ENCODE data around the gene AGAP2.
"Not testable (repeated sequence)": the region's sequence is repeated elsewhere in the genome, so short reads cannot be mapped to it uniquely, and the experiment has no call there.

The AGAP2 gene

DNA sequence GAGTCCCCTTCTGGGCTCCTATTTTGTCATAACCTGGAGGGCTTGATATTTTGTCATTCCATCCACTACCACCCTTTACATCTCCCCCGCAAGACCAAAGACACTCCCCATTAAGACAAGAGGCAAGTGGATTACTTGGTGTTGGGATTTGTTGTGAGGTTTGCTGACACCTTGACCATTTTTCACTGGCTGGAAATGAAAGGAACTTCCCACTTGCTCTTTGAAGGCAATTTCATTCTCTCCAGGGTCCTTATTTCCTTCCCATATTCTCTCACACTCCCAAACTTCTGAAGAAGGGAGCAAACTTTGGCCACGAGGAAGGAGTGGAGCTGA lies 14.9 kb downstream of the AGAP2 start:
- H3K9ac ChIP-seq (ENCODE audit: low read length): no peak overlapping the region
- no peaks in the 10 kb centered on the region for H3K9me3 ChIP-seq (ENCODE audit: control insufficient read depth, low read depth, low read length)
- H3K36me3 ChIP-seq (ENCODE audit: control insufficient read depth, low read depth, low read length): peaks cover 6% of the 10 kb centered on the region
- no peak overlapping the region for H3K4me3 ChIP-seq (ENCODE audit: low read length)
- H3K4me1 ChIP-seq (ENCODE audit: control insufficient read depth, low read depth, low read length): no peaks in the 10 kb centered on the region
- no peak overlapping the region for H3K27ac ChIP-seq (ENCODE audit: low read length)
- H3K27me3 ChIP-seq (ENCODE audit: control insufficient read depth, insufficient read depth, low read length): peaks cover 56% of the 10 kb centered on the region

DNA sequence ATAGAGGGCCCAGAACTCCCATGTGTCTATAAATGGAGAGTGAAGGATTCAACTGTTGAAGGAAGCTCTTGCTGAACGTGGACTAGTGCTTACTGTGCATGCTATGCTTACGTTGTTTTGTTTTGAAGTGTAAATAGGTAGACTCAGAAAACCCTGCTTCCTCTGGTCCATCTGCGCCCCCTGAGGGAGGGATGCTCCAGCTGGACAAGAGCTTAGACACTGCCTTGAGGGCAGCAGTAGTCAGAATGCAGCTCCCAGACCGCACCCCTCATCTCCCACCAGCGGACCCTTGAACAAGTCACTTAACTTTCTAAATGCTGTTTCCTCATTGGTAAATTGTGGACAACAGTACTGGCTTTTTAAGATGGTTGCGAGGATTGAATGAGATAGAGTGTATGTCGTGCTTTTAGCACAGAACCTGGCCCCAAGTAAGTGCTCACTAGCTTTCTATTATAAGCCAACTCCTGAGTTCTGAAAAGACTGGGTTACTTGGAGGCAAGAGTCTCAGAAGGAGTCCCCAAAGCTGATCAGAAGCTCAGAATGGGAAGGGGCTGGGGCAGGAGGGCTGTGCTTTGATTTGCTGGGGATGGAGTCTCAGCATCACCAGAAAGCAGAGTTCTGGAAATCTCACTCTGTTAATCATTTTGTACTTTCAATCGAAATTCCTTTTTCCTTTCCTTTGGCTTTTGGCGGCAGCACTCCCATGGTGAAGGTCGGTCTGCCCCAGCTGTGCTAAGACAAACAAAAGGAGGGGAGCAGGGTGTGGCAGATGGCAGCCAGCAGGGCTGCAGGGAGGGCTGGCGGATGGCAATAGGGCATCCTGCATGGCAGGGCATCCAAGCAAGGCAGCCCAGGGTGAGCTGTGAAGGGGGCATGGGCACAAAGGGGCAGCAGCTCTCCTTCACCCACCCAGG lies 15.6 kb downstream of the AGAP2 start:
- H3K36me3 ChIP-seq (ENCODE audit: control insufficient read depth, low read depth, low read length): peaks cover 9% of the 10 kb centered on the region
- no peak overlapping the region for H3K9ac ChIP-seq (ENCODE audit: low read length)
- peaks cover 49% of the 10 kb centered on the region for H3K27me3 ChIP-seq (ENCODE audit: control insufficient read depth, insufficient read depth, low read length)
- no peak overlapping the region for H3K4me3 ChIP-seq (ENCODE audit: low read length)
- H3K27ac ChIP-seq (ENCODE audit: low read length): no peak overlapping the region
- H3K4me1 ChIP-seq (ENCODE audit: control insufficient read depth, low read depth, low read length): no peaks in the 10 kb centered on the region
- no peaks in the 10 kb centered on the region for H3K9me3 ChIP-seq (ENCODE audit: control insufficient read depth, low read depth, low read length)

DNA sequence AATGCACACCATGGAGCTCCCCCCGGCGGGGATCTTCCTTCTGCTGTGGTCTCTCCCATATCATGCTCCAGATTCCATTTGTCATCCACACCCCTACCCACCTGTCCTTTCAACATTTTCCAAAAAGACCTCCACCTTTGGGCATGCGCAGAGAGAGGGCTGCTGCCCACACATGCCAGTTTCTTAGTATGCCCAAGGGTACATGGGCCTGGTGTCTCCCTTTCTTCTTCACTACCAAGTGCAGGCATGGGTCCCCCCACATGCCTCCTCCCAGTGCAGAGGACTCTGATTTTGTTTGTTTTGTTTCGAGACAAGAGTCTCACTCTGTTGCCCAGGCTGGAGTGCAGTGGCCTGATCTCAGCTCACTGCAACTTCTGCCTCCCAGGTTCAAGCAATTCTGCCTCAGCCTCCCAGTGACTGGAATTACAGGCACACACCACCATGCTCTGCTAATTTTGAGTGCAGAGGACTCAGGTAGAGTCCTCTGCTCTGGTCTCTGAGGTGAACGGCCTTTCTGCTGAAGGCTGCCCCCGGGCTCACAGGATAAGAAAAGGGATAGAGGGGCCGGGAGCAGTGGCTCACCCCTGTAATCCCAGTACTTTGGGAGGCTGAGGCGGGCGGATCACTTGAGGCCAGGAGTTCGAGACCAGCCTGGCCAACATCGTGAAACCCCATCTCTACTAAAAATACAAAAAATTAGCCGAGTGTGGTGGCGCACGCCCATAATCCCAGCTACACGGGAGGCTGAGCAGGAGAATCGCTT lies 16.5 kb downstream of the AGAP2 start:
- H3K4me1 ChIP-seq (ENCODE audit: control insufficient read depth, low read depth, low read length); H3K9ac ChIP-seq (ENCODE audit: low read length); H3K4me3 ChIP-seq (ENCODE audit: low read length); H3K27ac ChIP-seq (ENCODE audit: low read length); H3K9me3 ChIP-seq (ENCODE audit: control insufficient read depth, low read depth, low read length): not testable (repeated sequence)
- H3K36me3 ChIP-seq (ENCODE audit: control insufficient read depth, low read depth, low read length): peaks cover 11% of the 10 kb centered on the region
- H3K27me3 ChIP-seq (ENCODE audit: control insufficient read depth, insufficient read depth, low read length): peaks cover 40% of the 10 kb centered on the region

DNA sequence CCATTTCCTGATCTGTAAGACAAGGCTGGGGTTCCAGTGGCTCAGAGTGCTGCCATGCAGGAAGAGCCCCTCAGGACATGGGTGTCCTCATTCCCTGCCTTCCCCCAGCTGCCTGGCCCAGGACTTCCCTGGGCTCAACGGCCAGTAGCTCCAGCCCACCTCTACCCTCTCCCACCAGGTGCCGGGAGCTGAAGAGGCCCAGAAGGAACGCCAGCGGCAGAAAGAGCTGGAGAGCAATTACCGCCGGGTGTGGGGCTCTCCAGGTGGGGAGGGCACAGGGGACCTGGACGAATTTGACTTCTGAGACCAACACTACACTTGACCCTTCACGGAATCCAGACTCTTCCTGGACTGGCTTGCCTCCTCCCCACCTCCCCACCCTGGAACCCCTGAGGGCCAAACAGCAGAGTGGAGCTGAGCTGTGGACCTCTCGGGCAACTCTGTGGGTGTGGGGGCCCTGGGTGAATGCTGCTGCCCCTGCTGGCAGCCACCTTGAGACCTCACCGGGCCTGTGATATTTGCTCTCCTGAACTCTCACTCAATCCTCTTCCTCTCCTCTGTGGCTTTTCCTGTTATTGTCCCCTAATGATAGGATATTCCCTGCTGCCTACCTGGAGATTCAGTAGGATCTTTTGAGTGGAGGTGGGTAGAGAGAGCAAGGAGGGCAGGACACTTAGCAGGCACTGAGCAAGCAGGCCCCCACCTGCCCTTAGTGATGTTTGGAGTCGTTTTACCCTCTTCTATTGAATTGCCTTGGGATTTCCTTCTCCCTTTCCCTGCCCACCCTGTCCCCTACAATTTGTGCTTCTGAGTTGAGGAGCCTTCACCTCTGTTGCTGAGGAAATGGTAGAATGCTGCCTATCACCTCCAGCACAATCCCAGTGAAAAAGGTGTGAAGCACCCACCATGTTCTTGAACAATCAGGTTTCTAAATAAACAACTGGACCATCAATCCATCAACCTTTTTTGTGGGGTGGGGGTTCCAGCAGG lies 17.6 kb downstream of the AGAP2 start:
- Histone ChIP-seq H3K27me3 (ENCODE audit: control insufficient read depth, insufficient read depth, low read length) (peaks cover 29% of the 10 kb centered on the region), H3K27ac (ENCODE audit: low read length) (no peak overlapping the region), H3K36me3 (ENCODE audit: control insufficient read depth, low read depth, low read length) (peaks cover 11% of the 10 kb centered on the region), H3K9ac (ENCODE audit: low read length) (no peak overlapping the region), H3K9me3 (ENCODE audit: control insufficient read depth, low read depth, low read length) (no peaks in the 10 kb centered on the region), H3K4me1 (ENCODE audit: control insufficient read depth, low read depth, low read length) (no peaks in the 10 kb centered on the region), H3K4me3 (ENCODE audit: low read length) (no peak overlapping the region)

DNA sequence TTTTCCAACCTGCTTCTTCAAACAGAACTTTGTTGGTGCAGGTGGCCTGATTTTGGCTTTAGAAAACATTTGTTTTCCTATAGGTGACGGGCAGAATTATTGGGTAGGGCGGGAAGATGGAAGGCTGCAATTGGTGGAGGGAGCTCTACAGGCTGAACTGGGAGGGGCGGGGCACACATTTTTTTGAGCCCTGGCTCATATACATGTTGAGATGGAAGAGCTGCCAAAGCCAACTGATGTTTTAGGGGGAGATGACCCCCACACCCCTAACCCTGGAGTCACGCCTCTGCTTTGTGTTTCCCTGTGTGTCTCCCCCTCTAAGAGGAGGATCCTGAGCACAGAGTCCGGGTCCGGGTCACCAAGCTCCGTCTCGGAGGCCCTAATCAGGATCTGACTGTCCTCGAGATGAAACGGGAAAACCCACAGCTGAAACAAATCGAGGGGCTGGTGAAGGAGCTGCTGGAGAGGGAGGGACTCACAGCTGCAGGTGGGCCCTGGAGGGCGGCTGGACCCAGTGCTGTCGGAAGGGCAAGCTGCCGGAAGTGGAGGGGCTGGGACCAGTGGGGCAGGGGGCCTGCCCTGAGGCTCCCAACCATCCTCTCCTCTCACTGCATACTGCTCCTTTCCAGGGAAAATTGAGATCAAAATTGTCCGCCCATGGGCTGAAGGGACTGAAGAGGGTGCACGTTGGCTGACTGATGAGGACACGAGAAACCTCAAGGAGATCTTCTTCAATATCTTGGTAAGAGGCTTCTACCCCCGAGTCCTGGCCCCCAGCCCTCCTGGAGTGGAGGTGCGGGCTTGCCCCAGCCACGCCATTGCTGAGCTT lies 18.6 kb downstream of the AGAP2 start:
- Histone ChIP-seq H3K9me3 (ENCODE audit: control insufficient read depth, low read depth, low read length) (no peaks in the 10 kb centered on the region), H3K4me1 (ENCODE audit: control insufficient read depth, low read depth, low read length) (no peaks in the 10 kb centered on the region), H3K36me3 (ENCODE audit: control insufficient read depth, low read depth, low read length) (peaks cover 11% of the 10 kb centered on the region), H3K27me3 (ENCODE audit: control insufficient read depth, insufficient read depth, low read length) (peaks cover 21% of the 10 kb centered on the region), H3K4me3 (ENCODE audit: low read length) (no peak overlapping the region), H3K27ac (ENCODE audit: low read length) (no peak overlapping the region), H3K9ac (ENCODE audit: low read length) (no peak overlapping the region)

DNA sequence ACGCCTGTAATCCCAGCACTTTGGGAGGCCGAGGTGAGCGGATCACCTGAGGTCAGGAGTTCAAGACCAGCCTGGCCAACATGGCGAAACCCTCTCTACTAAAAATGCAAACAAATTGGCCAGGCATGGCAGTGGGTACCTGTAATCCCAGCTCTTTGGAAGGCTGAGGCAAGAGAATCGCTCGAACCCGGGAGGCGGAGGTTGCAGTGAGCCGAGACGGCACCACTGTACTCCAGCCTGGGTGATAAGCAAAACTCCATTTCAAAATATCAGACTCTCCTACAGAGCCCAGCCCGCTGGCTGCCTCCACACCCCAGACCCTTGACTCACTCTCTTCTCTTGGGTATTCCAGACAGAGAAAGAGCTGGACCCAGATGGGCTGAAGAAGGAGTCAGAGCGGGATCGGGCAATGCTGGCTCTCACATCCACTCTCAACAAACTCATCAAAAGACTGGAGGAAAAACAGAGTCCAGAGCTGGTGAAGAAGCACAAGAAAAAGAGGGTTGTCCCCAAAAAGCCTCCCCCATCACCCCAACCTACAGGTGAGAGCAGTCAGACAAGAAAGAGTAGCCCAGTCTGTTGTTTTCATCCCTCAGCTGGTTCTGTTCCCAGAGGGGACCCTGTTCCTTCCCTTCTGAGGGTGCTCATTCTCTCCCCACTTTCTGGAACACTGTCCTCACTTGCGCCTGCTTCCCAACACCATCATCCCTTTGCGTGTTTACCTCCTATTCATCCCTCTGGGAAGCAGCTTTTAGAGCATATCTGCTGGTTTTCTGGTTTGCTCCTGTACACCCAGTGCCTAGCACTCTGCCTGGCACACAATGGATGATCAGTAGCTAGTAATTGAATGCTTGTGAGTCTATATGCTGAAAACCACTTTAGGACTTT lies 19.7 kb downstream of the AGAP2 start:
- Histone ChIP-seq H3K36me3 (ENCODE audit: control insufficient read depth, low read depth, low read length) (peaks cover 11% of the 10 kb centered on the region), H3K27me3 (ENCODE audit: control insufficient read depth, insufficient read depth, low read length) (peaks cover 10% of the 10 kb centered on the region), H3K9me3 (ENCODE audit: control insufficient read depth, low read depth, low read length) (no peaks in the 10 kb centered on the region), H3K4me3 (ENCODE audit: low read length) (no peak overlapping the region), H3K9ac (ENCODE audit: low read length) (no peak overlapping the region), H3K27ac (ENCODE audit: low read length) (no peak overlapping the region), H3K4me1 (ENCODE audit: control insufficient read depth, low read depth, low read length) (no peaks in the 10 kb centered on the region)

DNA sequence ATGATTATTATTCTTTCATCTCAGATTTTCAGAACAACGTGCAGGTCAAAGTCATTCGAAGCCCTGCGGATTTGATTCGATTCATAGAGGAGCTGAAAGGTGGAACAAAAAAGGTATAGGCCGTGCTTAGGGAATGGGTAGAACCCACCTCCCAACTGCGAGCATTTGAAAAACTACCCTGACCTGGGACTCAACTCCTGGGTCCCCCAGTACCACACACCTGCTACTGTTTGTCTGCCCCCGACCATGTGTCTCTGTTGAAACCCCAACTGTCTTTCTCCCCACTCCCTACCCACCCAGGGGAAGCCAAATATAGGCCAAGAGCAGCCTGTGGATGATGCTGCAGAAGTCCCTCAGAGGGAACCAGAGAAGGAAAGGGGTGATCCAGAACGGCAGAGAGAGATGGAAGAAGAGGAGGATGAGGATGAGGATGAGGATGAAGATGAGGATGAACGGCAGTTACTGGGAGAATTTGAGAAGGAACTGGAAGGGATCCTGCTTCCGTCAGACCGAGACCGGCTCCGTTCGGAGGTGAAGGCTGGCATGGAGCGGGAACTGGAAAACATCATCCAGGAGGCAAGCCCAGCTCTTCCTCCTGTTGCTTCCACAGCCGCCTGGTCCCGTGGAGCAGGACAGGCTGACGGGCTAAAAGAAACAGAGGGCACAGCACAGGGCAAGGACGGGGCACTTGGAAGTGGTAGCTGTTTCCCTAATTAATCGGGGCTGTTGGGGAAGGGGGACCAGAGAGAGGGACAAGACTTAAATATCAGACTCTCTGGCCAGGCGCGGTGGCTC lies 20.5 kb downstream of the AGAP2 start:
- Histone ChIP-seq H3K27me3 (ENCODE audit: control insufficient read depth, insufficient read depth, low read length) (peaks cover 1% of the 10 kb centered on the region), H3K9ac (ENCODE audit: low read length) (no peak overlapping the region), H3K36me3 (ENCODE audit: control insufficient read depth, low read depth, low read length) (peaks cover 11% of the 10 kb centered on the region), H3K4me3 (ENCODE audit: low read length) (no peak overlapping the region), H3K9me3 (ENCODE audit: control insufficient read depth, low read depth, low read length) (no peaks in the 10 kb centered on the region), H3K27ac (ENCODE audit: low read length) (no peak overlapping the region), H3K4me1 (ENCODE audit: control insufficient read depth, low read depth, low read length) (no peaks in the 10 kb centered on the region)

DNA sequence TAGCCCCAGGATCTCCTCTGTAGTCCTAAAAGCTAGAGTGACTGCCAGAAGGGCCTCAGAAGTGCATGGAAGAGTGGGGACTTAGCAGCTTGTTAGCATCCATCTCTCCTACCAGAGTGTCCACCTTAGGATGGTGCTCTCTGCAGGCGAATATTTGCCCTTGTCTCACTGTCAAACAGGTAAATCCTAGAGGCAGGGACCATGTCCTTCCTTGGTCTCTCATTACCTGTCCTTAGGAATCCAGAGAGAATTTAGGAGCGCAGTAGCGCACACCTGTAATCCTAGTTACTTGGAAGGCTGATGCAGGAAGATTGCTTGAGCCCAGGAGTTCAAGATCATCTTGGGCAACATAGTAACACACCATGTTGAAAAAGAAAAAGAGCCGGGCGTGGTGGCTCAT lies 21.4 kb downstream of the AGAP2 start:
- Histone ChIP-seq H3K27ac (ENCODE audit: low read length) (no peak overlapping the region), H3K9me3 (ENCODE audit: control insufficient read depth, low read depth, low read length) (no peaks in the 10 kb centered on the region), H3K36me3 (ENCODE audit: control insufficient read depth, low read depth, low read length) (peaks cover 11% of the 10 kb centered on the region), H3K9ac (ENCODE audit: low read length) (no peak overlapping the region), H3K27me3 (ENCODE audit: control insufficient read depth, insufficient read depth, low read length) (no peaks in the 10 kb centered on the region), H3K4me1 (ENCODE audit: control insufficient read depth, low read depth, low read length) (no peaks in the 10 kb centered on the region), H3K4me3 (ENCODE audit: low read length) (no peak overlapping the region)

DNA sequence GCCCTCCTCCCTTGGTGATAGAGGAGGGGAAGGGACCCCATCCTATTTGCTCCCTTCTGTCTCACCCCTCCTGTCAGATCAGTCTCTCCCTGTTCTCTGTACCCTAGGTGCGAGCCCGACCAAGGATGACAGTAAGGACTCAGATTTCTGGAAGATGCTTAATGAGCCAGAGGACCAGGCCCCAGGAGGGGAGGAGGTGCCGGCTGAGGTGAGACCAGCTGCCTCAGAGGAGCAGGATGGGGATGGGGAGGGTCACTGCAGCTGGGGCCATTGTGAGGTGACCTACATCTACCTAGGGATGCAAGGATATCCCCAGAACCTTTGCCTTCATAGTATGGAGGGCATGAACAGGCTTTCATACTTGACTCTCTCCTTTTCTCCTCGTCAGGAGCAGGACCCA lies 22.2 kb downstream of the AGAP2 start:
- Histone ChIP-seq H3K36me3 (ENCODE audit: control insufficient read depth, low read depth, low read length) (peaks cover 11% of the 10 kb centered on the region), H3K9ac (ENCODE audit: low read length) (no peak overlapping the region), H3K27me3 (ENCODE audit: control insufficient read depth, insufficient read depth, low read length) (no peaks in the 10 kb centered on the region), H3K4me3 (ENCODE audit: low read length) (no peak overlapping the region), H3K4me1 (ENCODE audit: control insufficient read depth, low read depth, low read length) (no peaks in the 10 kb centered on the region), H3K9me3 (ENCODE audit: control insufficient read depth, low read depth, low read length) (no peaks in the 10 kb centered on the region), H3K27ac (ENCODE audit: low read length) (no peak overlapping the region)
